Measurements from ENCODE around the gene RAP2A.

- TF ChIP-seq CTCF (conservative IDR thresholded peaks at IDR 0.05) = no peak
- no peak for TF ChIP-seq ZFX (IDR thresholded peaks at IDR 0.05)
Measured at GRCh38 chr13:97499181-97499580, 65.2 kb downstream of the RAP2A start.

Measured in C4-2B (cell line).